ENCODE data around the gene INTS11.

Gene INTS11

GRCh38 chr1:1296070-1297061 lies 28.1 kb downstream of the INTS11 start (continued):
- no peak for TF ChIP-seq BCL11A (tag by site-specific recombination; IDR thresholded peaks at IDR 0.05; ENCODE audit: low read depth)
- TF ChIP-seq ZNF48 (tag by site-specific recombination; IDR thresholded peaks at IDR 0.05), result no peak
- 0 out of 2 replicates have a peak, but pooled peaks have one; percentile 17 for TF ChIP-seq ZNF600 (tag by site-specific recombination; IDR thresholded peaks at IDR 0.05)
- no peak for TF ChIP-seq ZNF133 (tag by site-specific recombination; IDR thresholded peaks at IDR 0.05)
- TF ChIP-seq ZBTB48 (tag by site-specific recombination; IDR thresholded peaks at IDR 0.05), result no peak
- no peak for TF ChIP-seq ZNF660 (tag by site-specific recombination; IDR thresholded peaks at IDR 0.05)
- TF ChIP-seq ZNF274 (IDR thresholded peaks at IDR 0.05; ENCODE audit: low read length), result no peak
- TF ChIP-seq ZNF274 (tag by site-specific recombination; IDR thresholded peaks at IDR 0.05; ENCODE audit: borderline replicate concordance), result no peak
- TF ChIP-seq ZNF394 (tag by site-specific recombination; IDR thresholded peaks at IDR 0.05; ENCODE audit: borderline replicate concordance), result no peak
- TF ChIP-seq ZNF16 (tag by site-specific recombination; IDR thresholded peaks at IDR 0.05; ENCODE audit: low read depth), result no peak
- no peak for TF ChIP-seq REST (tag by site-specific recombination; IDR thresholded peaks at IDR 0.05)
- no peak for TF ChIP-seq ZNF426 (tag by site-specific recombination; IDR thresholded peaks at IDR 0.05)
- peak; percentile 26; the same call in 1 of the 2 replicates for TF ChIP-seq EGR2 (tag by site-specific recombination; IDR thresholded peaks at IDR 0.05; ENCODE audit: low read depth)
- TF ChIP-seq GLI2 (tag by site-specific recombination; IDR thresholded peaks at IDR 0.05; ENCODE audit: borderline replicate concordance, low read depth), result no peak
- TF ChIP-seq MEIS1 (CRISPR knock-in tag; IDR thresholded peaks at IDR 0.05; ENCODE audit: borderline replicate concordance), result no peak

- peaks cover 0 to 41% of the 10 kb centered on the region in 2 experiments; a peak in 1 of 3 replicates for H3K36me3 ChIP-seq (ENCODE audit: control insufficient read depth in 2 of 2, insufficient read depth in 1 of 2, low read length in 2 of 2)
- ChIA-PET POLR2A (no interaction called here), CTCF (interaction anchor here (1.0 kb wide), 1 partner anchor 306 kb away, joined by 3 read pairs; no protein-coding TSS in a partner anchor)
- H3K4me1 ChIP-seq (ENCODE audit: control insufficient read depth, insufficient read depth, low read length), result no peaks in the 10 kb centered on the region
- H3K9me3 ChIP-seq (ENCODE audit: control insufficient read depth, insufficient read depth, low read depth, low read length), result no peaks in the 10 kb centered on the region
- no peak overlapping the region for H3K27ac ChIP-seq (ENCODE audit: extremely low read depth, low read depth, low read length)
- no peak overlapping the region for H3K4me3 ChIP-seq (ENCODE audit: low read depth, low read length)
- TF ChIP-seq ZIC2 (tag by site-specific recombination; IDR thresholded peaks at IDR 0.05) (0 out of 2 replicates have a peak, but pooled peaks have one; percentile 55), HIC1 (tag by site-specific recombination; IDR thresholded peaks at IDR 0.05) (0 out of 2 replicates have a peak, but pooled peaks have one; percentile 50), KLF8 (tag by site-specific recombination; IDR thresholded peaks at IDR 0.05) (peak; percentile 69), PATZ1 (tag by site-specific recombination; IDR thresholded peaks at IDR 0.05) (0 out of 2 replicates have a peak, but pooled peaks have one; percentile 21), ZNF530 (tag by site-specific recombination; IDR thresholded peaks at IDR 0.05; ENCODE audit: low read depth) (no peak), HOXA7 (CRISPR knock-in tag; IDR thresholded peaks at IDR 0.05; ENCODE audit: borderline replicate concordance) (no peak), GLIS1 (tag by site-specific recombination; IDR thresholded peaks at IDR 0.05) (peak; percentile 53), ZBTB11 (tag by site-specific recombination; conservative IDR thresholded peaks at IDR 0.05; ENCODE audit: low read depth) (no peak)
Observed at GRCh38 chr1:1295154-1295923, 29.1 kb downstream of the INTS11 start.

Data from HEK293 (cell line).